HepG2 (cell line): Measurements from ENCODE around the gene PDGFRB. TPM values are rescaled to one million over a fixed set of nuclear protein-coding genes. Genes with fewer than 3 reads are reported as not detected.

Experiments used
- ATF4 ChIP-seq, 2 experiments: fragments of 450-650 bp in 1 of 2; sonication (generic) in 1 of 2; formaldehyde crosslinking; IDR thresholded peaks; 2 replicates each; pipeline versions ENCODE4 v1.5.0 to v1.8.0; 2020 to 2022; ENCODE audit warnings: mild to moderate bottlenecking in 1 of 2, missing genetic modification reagents in 1 of 2
- ATF7 ChIP-seq, 2 experiments: fragments of 450-650 bp in 1 of 2; sonication (generic) in 1 of 2; formaldehyde crosslinking in 1 of 2; IDR thresholded peaks; 2 replicates each; pipeline versions ENCODE4 v1.4.0 to v1.6.1; 2016 to 2020; ENCODE audit warnings: antibody characterized with exemption in 1 of 2, mild to moderate bottlenecking in 1 of 2, missing genetic modification reagents in 1 of 2
- ATRX ChIP-seq: sonication (generic); formaldehyde crosslinking; IDR thresholded peaks from 2 replicates; pipeline ENCODE4 v1.4.0; 2020; ENCODE audit warnings: missing genetic modification reagents, borderline replicate concordance
- ESRRA ChIP-seq: sonication (generic); formaldehyde crosslinking; IDR thresholded peaks from 2 replicates; pipeline ENCODE4 v1.5.1; 2020; ENCODE audit warnings: mild to moderate bottlenecking, low read depth, missing genetic modification reagents
- HES4 ChIP-seq: sonication (generic); formaldehyde crosslinking; IDR thresholded peaks from 2 replicates; pipeline ENCODE4 v1.9.0; 2021; ENCODE audit warnings: mild to moderate bottlenecking, missing genetic modification reagents, borderline replicate concordance
- PPARG ChIP-seq: conservative IDR thresholded peaks from 2 replicates; pipeline ENCODE4 v1.6.1; 2016; ENCODE audit warnings: missing biosample characterization, missing genetic modification reagents
- PRDM15 ChIP-seq: sonication (generic); formaldehyde crosslinking; IDR thresholded peaks from 2 replicates; pipeline ENCODE4 v1.4.0; 2020; ENCODE audit warnings: missing genetic modification reagents
- RFXANK ChIP-seq: IDR thresholded peaks from 2 replicates; pipeline ENCODE4 v1.6.1; 2016
- SAP130 ChIP-seq: IDR thresholded peaks from 2 replicates; pipeline ENCODE4 v1.6.1; 2016; ENCODE audit warnings: low read depth
- SOX13 ChIP-seq, 3 experiments: fragments of 450-650 bp in 1 of 3; sonication (generic) in 1 of 3; formaldehyde crosslinking in 1 of 3; IDR thresholded peaks in 2 of 3; conservative IDR thresholded peaks in 1 of 3; 2 replicates each; pipeline versions ENCODE4 v1.5.0 to v1.6.1; 2016 to 2020; ENCODE audit warnings: antibody characterized with exemption in 1 of 3, mild to moderate bottlenecking in 1 of 3, missing compliant biosample characterization in 1 of 3, missing genetic modification reagents in 1 of 3, moderate library complexity in 1 of 3
- THRA ChIP-seq: sonication (generic); formaldehyde crosslinking; IDR thresholded peaks from 2 replicates; pipeline ENCODE4 v1.4.0; 2020; ENCODE audit warnings: missing genetic modification reagents, borderline replicate concordance
- ZGPAT ChIP-seq: IDR thresholded peaks from 2 replicates; pipeline ENCODE4 v1.6.1; 2016; ENCODE audit warnings: mild to moderate bottlenecking
- ZNF296 ChIP-seq: sonication (generic); formaldehyde crosslinking; conservative IDR thresholded peaks from 2 replicates; pipeline ENCODE4 v1.5.0; 2020; ENCODE audit warnings: mild to moderate bottlenecking, missing genetic modification reagents
- ZNF331 ChIP-seq: sonication (generic); formaldehyde crosslinking; IDR thresholded peaks from 2 replicates; pipeline ENCODE4 v1.4.0; 2020; ENCODE audit warnings: missing genetic modification reagents
- ZNF362 ChIP-seq: sonication (generic); formaldehyde crosslinking; IDR thresholded peaks from 2 replicates; pipeline ENCODE4 v1.4.0; 2020; ENCODE audit warnings: missing genetic modification reagents, mild to moderate bottlenecking, borderline replicate concordance
- ZNF468 ChIP-seq: sonication (generic); formaldehyde crosslinking; IDR thresholded peaks from 2 replicates; pipeline ENCODE4 v1.8.0; 2022; ENCODE audit warnings: mild to moderate bottlenecking, moderate library complexity, missing genetic modification reagents
- ZNF777 ChIP-seq: sonication (generic); formaldehyde crosslinking; IDR thresholded peaks from 2 replicates; pipeline ENCODE4 v1.4.0; 2020; ENCODE audit warnings: missing genetic modification reagents
- ZNF781 ChIP-seq: sonication (generic); formaldehyde crosslinking; IDR thresholded peaks from 2 replicates; pipeline ENCODE4 v1.5.1; 2020; ENCODE audit warnings: borderline replicate concordance, mild to moderate bottlenecking, missing genetic modification reagents; ENCODE audit errors: not compliant biosample characterization
- ZNF841 ChIP-seq: sonication (generic); formaldehyde crosslinking; IDR thresholded peaks from 2 replicates; pipeline ENCODE4 v1.8.1; 2023; ENCODE audit warnings: missing genetic modification reagents, borderline replicate concordance
- polyA plus RNA-seq, 8 experiments: library from polyadenylated mRNA; depleted of rRNA in 3 of 8; stranded (reverse) in 7 of 8; unstranded in 1 of 8; fragments of >200 nt; fragmentation: Illumina TruSeq in 4 of 8; extraction: Trizol in 4 of 8; gene quantifications; 2 replicates each; pipeline versions ENCODE4 v1.2.1 to v1.2.3, GENCODE V29; 2011 to 2016; ENCODE audit warnings: low read depth in 4 of 8, missing spikeins in 1 of 8, mixed read lengths in 1 of 8; ENCODE audit not compliant: insufficient read depth in 1 of 8
- total RNA-seq, 5 experiments: library from RNA; depleted of rRNA; stranded (reverse); fragments of >200 nt; fragmentation: Illumina TruSeq; extraction: Trizol; gene quantifications; 2 replicates each; pipeline ENCODE4 v1.2.3, GENCODE V29; 2016; ENCODE audit warnings: low read depth in 1 of 5

Gene PDGFRB
- total and polyA plus RNA-seq, 2 of the 13 experiments (the other 11 are each of a cell fraction or from before 2014, with no cell fraction given): 4.0 to 21.0 TPM

GRCh38 chr5:150137168-150137957 is 18.3 kb downstream of the PDGFRB start (continued):
- peak; percentile 33; the same call in 1 of the 2 replicates for TF ChIP-seq RFXANK (CRISPR knock-in tag)
- TF ChIP-seq SOX13 (IDR thresholded peaks at IDR 0.05): peak; percentile 39; the same call in 1 of the 2 replicates
- peak in 1 of 2 experiments; percentile 84; a peak in 2 of 4 replicates for TF ChIP-seq SOX13 (CRISPR knock-in tag; conservative IDR thresholded peaks at IDR 0.05 in 1 of 2, IDR thresholded peaks at IDR 0.05 in 1 of 2)
- peak; percentile 50; the same call in 1 of the 2 replicates for TF ChIP-seq ESRRA
- no peak for TF ChIP-seq ZNF841
- peak; percentile 86 for TF ChIP-seq THRA (CRISPR knock-in tag)
- peak; percentile 68; the same call in 1 of the 2 replicates for TF ChIP-seq ZNF468
- TF ChIP-seq ZNF331 (CRISPR knock-in tag): peak; percentile 93
- TF ChIP-seq ATF7 (IDR thresholded peaks at IDR 0.05): no peak
- TF ChIP-seq ATF7 (CRISPR knock-in tag; IDR thresholded peaks at IDR 0.05): peak; percentile 86
- TF ChIP-seq ZGPAT (CRISPR knock-in tag): peak; percentile 91
- peak; percentile 78; the same call in 1 of the 2 replicates for TF ChIP-seq ZNF296 (CRISPR knock-in tag)
- TF ChIP-seq ZNF777: no peak
- 0 out of 2 replicates have a peak, but pooled peaks have one; percentile 49 for TF ChIP-seq ZNF362 (CRISPR knock-in tag)
- TF ChIP-seq PRDM15 (CRISPR knock-in tag): no peak
- peak in 1 of 2 experiments; percentile 92; a peak in 2 of 4 replicates for TF ChIP-seq ATF4 (CRISPR knock-in tag; IDR thresholded peaks at IDR 0.05)
- TF ChIP-seq PPARG (CRISPR knock-in tag): peak; percentile 73
- TF ChIP-seq ATRX (CRISPR knock-in tag): no peak
- peak; percentile 23 for TF ChIP-seq ZNF781 (CRISPR knock-in tag)
- TF ChIP-seq HES4 (CRISPR knock-in tag): no peak
- peak; percentile 88 for TF ChIP-seq SAP130 (CRISPR knock-in tag)
